MM.1S (cell line): Measurements from ENCODE around the gene FER.

Experiments used
- DNase-seq: peaks from one replicate; pipeline ENCODE4 v3.0.0-alpha.2; 2015
- H2AFZ ChIP-seq: fragments of 300-600 bp; sonication (generic); 2 replicates; pipeline ENCODE4 v1.6.0; 2016; ENCODE audit warnings: antibody characterized with exemption, low read length
- H3F3A ChIP-seq: fragments of 300-600 bp; sonication (generic); 2 replicates; pipeline ENCODE4 v1.6.1; 2016; ENCODE audit warnings: mild to moderate bottlenecking, antibody characterized with exemption, low read length, moderate library complexity, mixed read lengths; ENCODE audit not compliant: insufficient read depth
- H3K27ac ChIP-seq: fragments of 300-600 bp; sonication (generic); 2 replicates; pipeline ENCODE4 v1.5.1; 2016; ENCODE audit warnings: mild to moderate bottlenecking, low read length
- H3K27me3 ChIP-seq: fragments of 300-600 bp; sonication (generic); replicated peaks from 2 replicates; pipeline ENCODE4 v1.6.0; 2016; ENCODE audit warnings: low read length; ENCODE audit not compliant: insufficient read depth
- H3K36me3 ChIP-seq: fragments of 300-600 bp; sonication (generic); replicated peaks from 2 replicates; pipeline ENCODE4 v1.6.1; 2016; ENCODE audit warnings: mild to moderate bottlenecking, low read length, mixed read lengths; ENCODE audit not compliant: insufficient read depth
- H3K4me1 ChIP-seq: fragments of 300-600 bp; sonication (generic); 2 replicates; pipeline ENCODE4 v1.6.1; 2016; ENCODE audit warnings: low read length, mixed read lengths
- H3K4me2 ChIP-seq: fragments of 300-600 bp; sonication (generic); 2 replicates; pipeline ENCODE4 v1.6.0; 2016; ENCODE audit warnings: low read depth, low read length
- H3K4me3 ChIP-seq: fragments of 300-600 bp; sonication (generic); 2 replicates; pipeline ENCODE4 v1.5.1; 2016; ENCODE audit warnings: low read length, mixed read lengths
- H3K79me2 ChIP-seq: fragments of 300-600 bp; sonication (generic); 2 replicates; pipeline ENCODE4 v1.6.1; 2016; ENCODE audit warnings: mixed run types, low read length, mixed read lengths
- H3K9ac ChIP-seq: fragments of 300-600 bp; sonication (generic); 2 replicates; pipeline ENCODE4 v1.6.1; 2016; ENCODE audit warnings: low read length, mixed read lengths
- H3K9me2 ChIP-seq: fragments of 300-600 bp; sonication (generic); replicated peaks from 2 replicates; pipeline ENCODE4 v1.6.1; 2016; ENCODE audit warnings: mild to moderate bottlenecking, low read length, mixed read lengths; ENCODE audit not compliant: insufficient read depth
- H3K9me3 ChIP-seq: fragments of 300-600 bp; sonication (generic); replicated peaks from 2 replicates; pipeline ENCODE4 v1.6.1; 2016; ENCODE audit warnings: mild to moderate bottlenecking, low read length, mixed read lengths; ENCODE audit not compliant: insufficient read depth
- H4K20me1 ChIP-seq: fragments of 300-600 bp; sonication (generic); 2 replicates; pipeline ENCODE4 v1.6.1; 2016; ENCODE audit warnings: mild to moderate bottlenecking, low read length, moderate library complexity, mixed read lengths; ENCODE audit not compliant: insufficient read depth
- CTCF ChIP-seq: fragments of 300-600 bp; sonication (generic); IDR thresholded peaks from 2 replicates; pipeline ENCODE4 v1.5.1; 2016; ENCODE audit warnings: antibody characterized with exemption, low read length, mixed read lengths
- EZH2 ChIP-seq: fragments of 300-600 bp; sonication (generic); optimal IDR thresholded peaks from 2 replicates; pipeline ENCODE3; 2017; ENCODE audit warnings: low read depth, mild to moderate bottlenecking, antibody characterized with exemption, low read length, mixed read lengths
- EZH2phosphoT487 ChIP-seq: fragments of 300-600 bp; sonication (generic); IDR thresholded peaks from 2 replicates; pipeline ENCODE4 v1.6.1; 2018; ENCODE audit warnings: antibody characterized with exemption, low read length

Gene FER

GRCh38 chr5:109156885-109157284, 409.2 kb downstream of the FER start:
- TF ChIP-seq EZH2 (no peak), CTCF (no peak), EZH2phosphoT487 (no peak)
- no peaks in the 10 kb centered on the region for H3F3A ChIP-seq
- no peak overlapping the region for H3K4me3 ChIP-seq
- H3K9ac ChIP-seq, result no peak overlapping the region
- no peaks in the 10 kb centered on the region for H3K36me3 ChIP-seq
- H3K9me2 ChIP-seq, result no peaks in the 10 kb centered on the region
- no peaks in the 10 kb centered on the region for H4K20me1 ChIP-seq
- H3K4me2 ChIP-seq, result no peak overlapping the region
- no peaks in the 10 kb centered on the region for H3K4me1 ChIP-seq
- no peaks in the 10 kb centered on the region for H3K9me3 ChIP-seq
- no peaks in the 10 kb centered on the region for H3K27me3 ChIP-seq
- H3K79me2 ChIP-seq, result no peaks in the 10 kb centered on the region
- H3K27ac ChIP-seq, result no peak overlapping the region
- no peak overlapping the region for H2AFZ ChIP-seq
- no peak for DNase-seq

GRCh38 chr5:109160468-109160867, 412.8 kb downstream of the FER start:
- H3K4me2 ChIP-seq, result no peak overlapping the region
- no peaks in the 10 kb centered on the region for H4K20me1 ChIP-seq
- no peaks in the 10 kb centered on the region for H3K9me3 ChIP-seq
- no peak overlapping the region for H2AFZ ChIP-seq
- no peak overlapping the region for H3K4me3 ChIP-seq
- no peaks in the 10 kb centered on the region for H3K27me3 ChIP-seq
- H3K27ac ChIP-seq, result no peak overlapping the region
- no peak overlapping the region for H3K9ac ChIP-seq
- TF ChIP-seq CTCF (no peak), EZH2 (no peak), EZH2phosphoT487 (no peak)
- no peaks in the 10 kb centered on the region for H3K9me2 ChIP-seq
- DNase-seq, result no peak
- no peaks in the 10 kb centered on the region for H3K36me3 ChIP-seq
- no peaks in the 10 kb centered on the region for H3F3A ChIP-seq
- H3K79me2 ChIP-seq, result no peaks in the 10 kb centered on the region
- no peaks in the 10 kb centered on the region for H3K4me1 ChIP-seq

GRCh38 chr5:109161914-109162683, 414.4 kb downstream of the FER start:
- Histone ChIP-seq H2AFZ (no peak overlapping the region), H3K4me3 (no peak overlapping the region), H3K4me1 (no peaks in the 10 kb centered on the region), H3F3A (no peaks in the 10 kb centered on the region), H4K20me1 (no peaks in the 10 kb centered on the region), H3K79me2 (no peaks in the 10 kb centered on the region), H3K36me3 (no peaks in the 10 kb centered on the region), H3K27me3 (no peaks in the 10 kb centered on the region), H3K27ac (no peak overlapping the region), H3K9me2 (no peaks in the 10 kb centered on the region), H3K9me3 (no peaks in the 10 kb centered on the region), H3K9ac (no peak overlapping the region), H3K4me2 (no peak overlapping the region)
- no peak for TF ChIP-seq CTCF
- TF ChIP-seq EZH2phosphoT487, result no peak
- no peak for TF ChIP-seq EZH2
- DNase-seq, result no peak
